Sigmoid colon (tissue), 3 donors: ENCODE results near the gene CASZ1.

Experiments
- CTCF ChIP-seq, 4 experiments: fragments of 450-650 bp in 3 of 4; fragments of 200-600 bp in 1 of 4; IDR thresholded peaks; one replicate each; pipeline ENCODE4 v1.5.1; 2016 to 2019; ENCODE audit warnings: antibody characterized with exemption in 4 of 4, mild to moderate bottlenecking in 3 of 4, moderate library complexity in 2 of 4
- POLR2A ChIP-seq, 2 donors: fragments of 450-650 bp; IDR thresholded peaks; one replicate each; pipeline ENCODE4 v1.6.1; 2016; ENCODE audit warnings: antibody characterized with exemption in 2 of 2, mild to moderate bottlenecking in 2 of 2, moderate library complexity in 2 of 2

- TF ChIP-seq POLR2A (IDR thresholded peaks at IDR 0.05): no peak
- TF ChIP-seq CTCF (IDR thresholded peaks at IDR 0.05): no peak
Measured at GRCh38 chr1:10625076-10625475, 171.4 kb downstream of the CASZ1 start.
